Inferior parietal cortex (tissue), 1 donor: ENCODE data around the gene ADA.

Source experiments
- DNase-seq: peaks from one replicate; pipeline ENCODE4 v3.0.0-alpha.2; 2016; ENCODE audit errors: extremely low spot score

The ADA gene

GRCh38 chr20:44580581-44581268 lies 70.8 kb downstream of the ADA start:
- DNase-seq = no peak

GRCh38 chr20:44579313-44580081 lies 72.0 kb downstream of the ADA start:
- no peak for DNase-seq

- DNase-seq = no peak
These were observed 75.2 kb downstream of the ADA start for GRCh38 chr20:44576297-44576696.

- DNase-seq = no peak
These were observed 77.1 kb downstream of the ADA start for GRCh38 chr20:44574372-44574771.

- no peak for DNase-seq
These were observed 78.0 kb downstream of the ADA start for GRCh38 chr20:44573501-44573869.

- DNase-seq = peak; percentile 73
These were observed 78.7 kb downstream of the ADA start for GRCh38 chr20:44572551-44573500.

GRCh38 chr20:44571362-44571988 lies 80.0 kb downstream of the ADA start:
- DNase-seq = no peak

- no peak for DNase-seq
These were observed 81.1 kb downstream of the ADA start for GRCh38 chr20:44570367-44570766.
